Nephron progenitor cell (in vitro differentiated cells): ENCODE results near the gene MFAP3.

Source experiments
- DNase-seq: peaks from one replicate; pipeline ENCODE4 v3.0.0; 2021
- H3K27ac Mint-ChIP-seq: 2 replicates; pipeline ENCODE4 v1.8.0; 2021; ENCODE audit warnings: mild to moderate bottlenecking, moderate library complexity, mixed read lengths
- H3K27me3 Mint-ChIP-seq: 2 replicates; pipeline ENCODE4 v1.8.0; 2021; ENCODE audit warnings: mild to moderate bottlenecking, low read depth, mixed read lengths; ENCODE audit not compliant: poor library complexity
- H3K36me3 Mint-ChIP-seq: 2 replicates; pipeline ENCODE4 v1.8.0; 2021; ENCODE audit warnings: low read depth, mixed read lengths
- H3K4me1 Mint-ChIP-seq: 2 replicates; pipeline ENCODE4 v1.8.0; 2021; ENCODE audit warnings: mixed read lengths
- H3K4me3 Mint-ChIP-seq: 2 replicates; pipeline ENCODE4 v1.8.0; 2021; ENCODE audit warnings: mild to moderate bottlenecking, moderate library complexity, mixed read lengths
- H3K9me3 Mint-ChIP-seq: 2 replicates; pipeline ENCODE4 v1.8.0; 2021; ENCODE audit warnings: mild to moderate bottlenecking, moderate library complexity, mixed read lengths
- TF ChIP-seq, protein P1 (sequence below): fragments of 200-600 bp; sonication (generic); IDR thresholded peaks from 2 replicates; pipeline ENCODE4 v1.5.0; 2021; ENCODE audit warnings: antibody characterized with exemption

Gene MFAP3

DNA sequence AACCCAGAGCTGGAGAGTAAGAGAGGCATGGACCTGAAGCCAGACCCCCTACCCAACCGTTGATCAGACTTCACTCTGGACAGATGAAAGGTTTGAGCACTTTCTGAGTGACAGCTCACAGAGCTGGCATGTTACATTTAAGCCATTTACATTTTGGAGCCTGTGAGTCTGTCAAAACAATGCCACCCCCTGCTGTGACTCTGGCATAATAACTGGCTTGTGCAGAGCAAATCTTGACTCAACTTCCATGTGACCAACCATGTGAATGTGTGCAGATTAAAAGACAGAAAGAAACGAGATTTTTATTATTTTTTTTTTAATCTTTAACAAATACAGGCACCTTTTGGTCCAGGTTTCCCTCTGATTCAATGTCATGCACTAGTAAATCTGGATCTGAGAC lies 48.5 kb downstream of the MFAP3 start:
- Mint-ChIP-seq H3K36me3 (no peaks in the 10 kb centered on the region), H3K27me3 (peaks cover 28% of the 10 kb centered on the region), H3K27ac (no peak overlapping the region), H3K4me3 (no peak overlapping the region), H3K9me3 (no peaks in the 10 kb centered on the region), H3K4me1 (peaks cover 50% of the 10 kb centered on the region)
- TF ChIP-seq, protein P1, sequence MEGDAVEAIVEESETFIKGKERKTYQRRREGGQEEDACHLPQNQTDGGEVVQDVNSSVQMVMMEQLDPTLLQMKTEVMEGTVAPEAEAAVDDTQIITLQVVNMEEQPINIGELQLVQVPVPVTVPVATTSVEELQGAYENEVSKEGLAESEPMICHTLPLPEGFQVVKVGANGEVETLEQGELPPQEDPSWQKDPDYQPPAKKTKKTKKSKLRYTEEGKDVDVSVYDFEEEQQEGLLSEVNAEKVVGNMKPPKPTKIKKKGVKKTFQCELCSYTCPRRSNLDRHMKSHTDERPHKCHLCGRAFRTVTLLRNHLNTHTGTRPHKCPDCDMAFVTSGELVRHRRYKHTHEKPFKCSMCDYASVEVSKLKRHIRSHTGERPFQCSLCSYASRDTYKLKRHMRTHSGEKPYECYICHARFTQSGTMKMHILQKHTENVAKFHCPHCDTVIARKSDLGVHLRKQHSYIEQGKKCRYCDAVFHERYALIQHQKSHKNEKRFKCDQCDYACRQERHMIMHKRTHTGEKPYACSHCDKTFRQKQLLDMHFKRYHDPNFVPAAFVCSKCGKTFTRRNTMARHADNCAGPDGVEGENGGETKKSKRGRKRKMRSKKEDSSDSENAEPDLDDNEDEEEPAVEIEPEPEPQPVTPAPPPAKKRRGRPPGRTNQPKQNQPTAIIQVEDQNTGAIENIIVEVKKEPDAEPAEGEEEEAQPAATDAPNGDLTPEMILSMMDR: no peak
- no peak for DNase-seq

DNA sequence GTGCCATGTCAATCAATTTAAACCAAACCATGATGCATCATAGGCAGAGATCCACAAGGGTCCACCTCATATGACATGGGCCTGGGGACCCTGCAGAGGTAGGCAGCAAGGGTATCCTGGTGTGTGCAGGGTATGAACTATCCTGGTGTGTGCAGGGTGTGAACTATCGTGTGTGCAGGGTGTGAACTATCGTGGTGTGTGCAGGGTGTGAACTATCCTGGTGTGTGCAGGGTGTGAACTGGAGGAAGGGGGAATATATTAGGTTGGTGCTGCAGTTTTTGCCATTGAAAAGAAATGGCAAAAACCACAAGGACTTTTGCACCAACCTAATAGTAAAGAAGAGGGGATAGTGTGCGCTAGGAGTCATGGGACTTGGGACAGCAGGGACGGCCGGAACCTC lies 50.0 kb downstream of the MFAP3 start:
- DNase-seq: no peak
- H3K27me3 Mint-ChIP-seq: peaks cover 23% of the 10 kb centered on the region
- H3K9me3 Mint-ChIP-seq: no peaks in the 10 kb centered on the region
- no peak overlapping the region for H3K4me3 Mint-ChIP-seq
- H3K4me1 Mint-ChIP-seq: peaks cover 52% of the 10 kb centered on the region
- TF ChIP-seq, protein P1: no peak
- H3K36me3 Mint-ChIP-seq: no peaks in the 10 kb centered on the region
- H3K27ac Mint-ChIP-seq: no peak overlapping the region

GRCh38 chr5:154090656-154091055 lies 51.9 kb downstream of the MFAP3 start:
- TF ChIP-seq, protein P1: no peak
- Mint-ChIP-seq H3K36me3 (no peaks in the 10 kb centered on the region), H3K4me1 (peaks cover 34% of the 10 kb centered on the region), H3K27me3 (peaks cover 32% of the 10 kb centered on the region), H3K27ac (no peak overlapping the region), H3K9me3 (peaks cover 4% of the 10 kb centered on the region), H3K4me3 (no peak overlapping the region)
- no peak for DNase-seq

GRCh38 chr5:154092356-154093141 lies 53.8 kb downstream of the MFAP3 start:
- H3K36me3 Mint-ChIP-seq: no peaks in the 10 kb centered on the region
- H3K4me3 Mint-ChIP-seq: no peak overlapping the region
- TF ChIP-seq, protein P1: no peak
- H3K27me3 Mint-ChIP-seq: peaks cover 34% of the 10 kb centered on the region
- no peak for DNase-seq
- peaks cover 19% of the 10 kb centered on the region for H3K4me1 Mint-ChIP-seq
- peaks cover 4% of the 10 kb centered on the region for H3K9me3 Mint-ChIP-seq
- no peak overlapping the region for H3K27ac Mint-ChIP-seq

- H3K36me3 Mint-ChIP-seq: no peaks in the 10 kb centered on the region
- H3K9me3 Mint-ChIP-seq: peaks cover 4% of the 10 kb centered on the region
- peaks cover 36% of the 10 kb centered on the region for H3K27me3 Mint-ChIP-seq
- TF ChIP-seq, protein P1: no peak
- H3K4me3 Mint-ChIP-seq: no peak overlapping the region
- peaks cover 15% of the 10 kb centered on the region for H3K4me1 Mint-ChIP-seq
- DNase-seq: no peak
- H3K27ac Mint-ChIP-seq: no peak overlapping the region
These were observed 54.4 kb downstream of the MFAP3 start for GRCh38 chr5:154093142-154093532.

DNA sequence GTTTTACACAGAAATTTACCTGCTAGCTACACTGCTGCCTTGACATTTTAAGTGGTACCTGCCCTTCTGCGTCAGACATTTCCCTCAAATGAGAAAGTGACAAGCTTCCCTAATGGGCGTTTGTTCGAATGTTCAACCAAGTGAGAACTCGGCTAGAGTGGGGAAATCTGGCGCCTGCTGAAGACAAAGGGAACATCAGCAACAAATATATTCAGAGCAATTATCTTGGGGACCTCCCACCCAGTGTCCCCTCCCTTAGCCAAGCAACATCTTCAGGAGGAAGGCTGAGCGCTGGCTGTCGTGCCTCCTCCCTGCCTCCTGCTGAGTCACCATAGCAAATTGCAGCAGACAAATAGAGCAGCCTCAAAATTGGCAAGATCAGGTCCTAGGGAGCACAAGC lies 57.1 kb downstream of the MFAP3 start:
- Mint-ChIP-seq H3K27ac (no peak overlapping the region), H3K4me3 (no peak overlapping the region), H3K9me3 (peaks cover 4% of the 10 kb centered on the region), H3K4me1 (peaks cover 15% of the 10 kb centered on the region), H3K27me3 (peaks cover 37% of the 10 kb centered on the region), H3K36me3 (no peaks in the 10 kb centered on the region)
- DNase-seq: no peak
- TF ChIP-seq, protein P1: no peak
